Natural killer cell (primary cell): ENCODE data around the gene MTHFR. TPM values are rescaled to one million over a fixed set of nuclear protein-coding genes. Genes with fewer than 3 reads are reported as not detected.
A peak's percentile ranks its signal among the peaks of the same experiment; 100 is the strongest.

Experiments used
- ATAC-seq, 3 donors: fragments of 150-1000 bp in 2 of 3; fragments of 200-7000 bp in 1 of 3; cut with Tn5 transposase; 1 replicate in 1 of 3; 2 replicates in 2 of 3; pipeline ENCODE4 v1.10.0; 2021; ENCODE audit warnings: mild to moderate bottlenecking in 2 of 3, moderate library complexity in 2 of 3
- DNase-seq, 2 donors: peaks; one replicate each; pipeline versions ENCODE4 v3.0.0 to v3.0.0-alpha.2; 2013 to 2021; ENCODE audit warnings: mixed read lengths in 1 of 2
- H3K27ac ChIP-seq: one replicate; pipeline ENCODE4 v1.5.1; 2013; ENCODE audit warnings: mild to moderate bottlenecking, low read length
- H3K27me3 ChIP-seq: one replicate; pipeline ENCODE4 v1.6.1; 2013; ENCODE audit warnings: low read length; ENCODE audit not compliant: control insufficient read depth, insufficient read depth
- H3K36me3 ChIP-seq: one replicate; pipeline ENCODE4 v1.6.1; 2013; ENCODE audit warnings: low read length; ENCODE audit not compliant: control insufficient read depth, insufficient read depth
- H3K4me1 ChIP-seq: one replicate; pipeline ENCODE4 v1.6.1; 2013; ENCODE audit warnings: low read length; ENCODE audit not compliant: control insufficient read depth, insufficient read depth
- H3K4me3 ChIP-seq: one replicate; pipeline ENCODE4 v1.5.1; 2013; ENCODE audit warnings: low read length
- H3K9me3 ChIP-seq: one replicate; pipeline ENCODE4 v1.6.1; 2013; ENCODE audit warnings: low read length; ENCODE audit not compliant: control insufficient read depth, insufficient read depth
- H3K27ac Mint-ChIP-seq, 2 donors: one replicate each; pipeline ENCODE4 v1.8.0; 2022; ENCODE audit warnings: mild to moderate bottlenecking in 2 of 2, mixed read lengths in 2 of 2, moderate library complexity in 1 of 2
- H3K27me3 Mint-ChIP-seq, 2 donors: one replicate each; pipeline ENCODE4 v1.8.0; 2022; ENCODE audit warnings: low read depth in 2 of 2, mixed read lengths in 2 of 2
- H3K36me3 Mint-ChIP-seq: one replicate; pipeline ENCODE4 v1.8.0; 2022; ENCODE audit warnings: mixed read lengths
- H3K4me1 Mint-ChIP-seq, 2 donors: one replicate each; pipeline ENCODE4 v1.8.0; 2022; ENCODE audit warnings: mixed read lengths in 2 of 2
- H3K4me3 Mint-ChIP-seq: one replicate; pipeline ENCODE4 v1.8.0; 2022; ENCODE audit warnings: mild to moderate bottlenecking, moderate library complexity, mixed read lengths
- H3K9me3 Mint-ChIP-seq, 2 donors: one replicate each; pipeline ENCODE4 v1.8.0; 2022; ENCODE audit warnings: mixed read lengths in 2 of 2
- CTCF ChIP-seq: fragments of 200-600 bp; IDR thresholded peaks from one replicate; pipeline ENCODE4 v1.8.0; 2022; ENCODE audit warnings: antibody characterized with exemption
- WGBS: methylation state at CpG from one replicate; pipeline ENCODE4 v1.1.7; 2013; ENCODE audit warnings: missing lambda C conversion rate; ENCODE audit not compliant: insufficient coverage; 5-methylcytosine and 5-hydroxymethylcytosine counted together
- intact Hi-C: fragments of 100-400 bp; cut with micrococcal nuclease; formaldehyde crosslinking; loops from one replicate; pipeline ENCODE4 v1.14.2; 2022
- total RNA-seq, 4 donors: library from RNA; stranded (reverse); fragments of 120-200 nt in 1 of 4; gene quantifications; one replicate each; pipeline versions ENCODE4 v1.2.3 to v1.2.4, GENCODE V29; 2013 to 2022

The MTHFR gene
- total RNA-seq, 3 donors from 2014 or later (not counting 1 experiment from before 2014, with no cell fraction given), result 61.8 to 78.4 (median 69.5) TPM

- no peak for TF ChIP-seq CTCF
- H3K27ac ChIP-seq, result peak overlapping the region; percentile 22
- H3K36me3 Mint-ChIP-seq, result no peaks in the 10 kb centered on the region
- intact Hi-C loops, result no loop called here
- peak overlapping the region; percentile 87 to 98 for H3K27ac Mint-ChIP-seq
- H3K4me3 ChIP-seq, result no peak overlapping the region
- H3K27me3 Mint-ChIP-seq, result no peaks in the 10 kb centered on the region
- peak in 1 of 2 donors; percentile 53 for DNase-seq
- no peaks in the 10 kb centered on the region for H3K27me3 ChIP-seq
- ATAC-seq, result peak; percentile 30 to 70 (median 43)
- H3K4me1 Mint-ChIP-seq, result peaks cover 71 to 89% of the 10 kb centered on the region in 2 donors
- peaks cover 2% of the 10 kb centered on the region for H3K36me3 ChIP-seq
- no peaks in the 10 kb centered on the region for H3K9me3 Mint-ChIP-seq
- peak overlapping the region; percentile 68 for H3K4me3 Mint-ChIP-seq
- peaks cover 75% of the 10 kb centered on the region for H3K4me1 ChIP-seq
- no peaks in the 10 kb centered on the region for H3K9me3 ChIP-seq
- WGBS, result 19% methylated on average over 15 of the region's 15 CpGs
Observed at GRCh38 chr1:11740258-11741192, 65.2 kb downstream of the MTHFR start.

- no peaks in the 10 kb centered on the region for H3K9me3 Mint-ChIP-seq
- WGBS, result 76% methylated on average over 6 of the region's 6 CpGs
- peaks cover 79% of the 10 kb centered on the region for H3K4me1 ChIP-seq
- no peaks in the 10 kb centered on the region for H3K36me3 ChIP-seq
- DNase-seq, result no peak
- TF ChIP-seq CTCF, result no peak
- no peaks in the 10 kb centered on the region for H3K27me3 Mint-ChIP-seq
- no peaks in the 10 kb centered on the region for H3K36me3 Mint-ChIP-seq
- H3K9me3 ChIP-seq, result no peaks in the 10 kb centered on the region
- no peaks in the 10 kb centered on the region for H3K27me3 ChIP-seq
- ATAC-seq, result no peak
- peak overlapping the region; percentile 87 to 98 for H3K27ac Mint-ChIP-seq
- H3K4me1 Mint-ChIP-seq, result peaks cover 74 to 86% of the 10 kb centered on the region in 2 donors
- H3K4me3 Mint-ChIP-seq, result peak overlapping the region; percentile 55
- no peak overlapping the region for H3K27ac ChIP-seq
- intact Hi-C loops, result loop anchor here (10.0 kb wide), 1 partner anchor 474 kb away; the partner anchor contains the start of gene MTOR
- H3K4me3 ChIP-seq, result no peak overlapping the region
Observed at GRCh38 chr1:11738783-11739182, 67.0 kb downstream of the MTHFR start.

GRCh38 chr1:11738096-11738495 is 67.7 kb downstream of the MTHFR start:
- no peaks in the 10 kb centered on the region for H3K36me3 ChIP-seq
- Mint-ChIP-seq H3K4me3 (peak overlapping the region; percentile 93), H3K9me3 (no peaks in the 10 kb centered on the region), H3K27me3 (no peaks in the 10 kb centered on the region), H3K27ac (peak overlapping the region; percentile 87 to 98), H3K36me3 (no peaks in the 10 kb centered on the region), H3K4me1 (peaks cover 75 to 82% of the 10 kb centered on the region in 2 donors)
- no peak overlapping the region for H3K27ac ChIP-seq
- H3K27me3 ChIP-seq, result no peaks in the 10 kb centered on the region
- DNase-seq, result no peak
- peaks cover 77% of the 10 kb centered on the region for H3K4me1 ChIP-seq
- no peak for TF ChIP-seq CTCF
- intact Hi-C loops, result loop anchor here (10.0 kb wide), 1 partner anchor 473 kb away; the partner anchor contains the start of gene MTOR
- H3K4me3 ChIP-seq, result no peak overlapping the region
- WGBS, result 100% methylated on average over 2 of the region's 2 CpGs
- ATAC-seq, result no peak
- H3K9me3 ChIP-seq, result no peaks in the 10 kb centered on the region
